SK-N-SH (cell line): ENCODE measurements around the gene ZNF888. TPM values are rescaled to one million over a fixed set of nuclear protein-coding genes. Genes with fewer than 3 reads are reported as not detected.

Source experiments
- CTCF ChIA-PET: fragments of 300-600, 350-600 bp; formaldehyde crosslinking; extraction: SDS; loops from one replicate; lab custom pipeline; 2021; lab: Yijun Ruan, JAX
- POLR2A ChIA-PET: fragments of 350-600 bp; sonication (Branson Sonifier 250); formaldehyde crosslinking; extraction: SDS; loops from one replicate; lab custom pipeline; 2020; ENCODE audit warnings: antibody characterized with exemption, inconsistent platforms; lab: Yijun Ruan, JAX
- DNase-seq: peaks from one replicate; pipeline ENCODE4 v3.0.0; 2012
- H2AFZ ChIP-seq: fragments of 200-600 bp; sonication (generic); 2 replicates; pipeline ENCODE4 v1.8.1; 2016; ENCODE audit warnings: antibody characterized with exemption, mild to moderate bottlenecking, low read depth
- H3F3A ChIP-seq: fragments of 200-600 bp; sonication (generic); replicated peaks from 2 replicates; pipeline ENCODE3; 2016; ENCODE audit warnings: antibody characterized with exemption, mild to moderate bottlenecking; ENCODE audit not compliant: insufficient read depth
- H3K27ac ChIP-seq, 2 experiments: fragments of 200-500 bp in 1 of 2; fragments of 200-600 bp in 1 of 2; sonication (Bioruptor generic) in 1 of 2; sonication (generic), shearing (Covaris generic) in 1 of 2; 2 replicates each; pipeline versions ENCODE4 v1.5.1 to v1.6.1; 2014 to 2016; ENCODE audit warnings: low read depth in 2 of 2, inconsistent platforms in 1 of 2, low read length in 1 of 2, mild to moderate bottlenecking in 1 of 2, mixed read lengths in 1 of 2
- H3K27me3 ChIP-seq: fragments of 200-600 bp; sonication (generic), shearing (Covaris generic); 2 replicates; pipeline ENCODE4 v1.6.1; 2016; ENCODE audit warnings: mixed run types; ENCODE audit not compliant: insufficient read depth
- H3K36me3 ChIP-seq, 2 experiments: fragments of 200-500 bp in 1 of 2; fragments of 200-600 bp in 1 of 2; sonication (Bioruptor generic) in 1 of 2; sonication (generic) in 1 of 2; replicated peaks in 1 of 2; 2 replicates each; pipeline versions ENCODE3 to v1.5.1; 2014 to 2016; ENCODE audit warnings: low read length in 1 of 2, mild to moderate bottlenecking in 1 of 2; ENCODE audit not compliant: insufficient read depth in 2 of 2, control insufficient read depth in 1 of 2
- H3K4me1 ChIP-seq, 2 experiments: fragments of 200-500 bp in 1 of 2; fragments of 200-600 bp in 1 of 2; sonication (Bioruptor generic) in 1 of 2; sonication (generic), shearing (Covaris generic) in 1 of 2; 2 replicates each; pipeline versions ENCODE4 v1.5.1 to v1.6.1; 2014 to 2016; ENCODE audit warnings: low read depth in 1 of 2, low read length in 1 of 2, mixed run types in 1 of 2; ENCODE audit not compliant: insufficient read depth in 2 of 2, control insufficient read depth in 1 of 2
- H3K4me2 ChIP-seq: fragments of 200-600 bp; sonication (generic), shearing (Covaris generic); 2 replicates; pipeline ENCODE4 v1.6.1; 2017; ENCODE audit warnings: mixed run types
- H3K4me3 ChIP-seq, 2 experiments: fragments of 200-500 bp in 1 of 2; fragments of 200-600 bp in 1 of 2; sonication (Bioruptor generic) in 1 of 2; sonication (generic), shearing (Covaris generic) in 1 of 2; 2 replicates each; pipeline versions ENCODE4 v1.5.1 to v1.8.1; 2014 to 2016; ENCODE audit warnings: low read depth in 2 of 2, inconsistent platforms in 1 of 2, low read length in 1 of 2, mild to moderate bottlenecking in 1 of 2, mixed read lengths in 1 of 2, moderate library complexity in 1 of 2
- H3K79me2 ChIP-seq: fragments of 200-600 bp; sonication (generic); 2 replicates; pipeline ENCODE4 v1.8.1; 2017; ENCODE audit warnings: mild to moderate bottlenecking; ENCODE audit not compliant: insufficient read depth
- H3K9ac ChIP-seq: fragments of 200-600 bp; sonication (generic); 2 replicates; pipeline ENCODE4 v1.6.1; 2017; ENCODE audit warnings: mixed run types
- H3K9me2 ChIP-seq: fragments of 200-600 bp; sonication (generic); 2 replicates; pipeline ENCODE4 v1.6.1; 2017; ENCODE audit warnings: mixed run types
- H3K9me3 ChIP-seq: fragments of 200-600 bp; sonication (generic); 2 replicates; pipeline ENCODE4 v1.6.1; 2017; ENCODE audit warnings: mixed run types, mild to moderate bottlenecking, moderate library complexity
- H4K20me1 ChIP-seq: fragments of 200-600 bp; sonication (generic); 2 replicates; pipeline ENCODE4 v1.6.1; 2017; ENCODE audit warnings: mild to moderate bottlenecking, mixed run types; ENCODE audit not compliant: insufficient read depth
- CHD2 ChIP-seq: fragments of 150-350 bp; IDR thresholded peaks from 2 replicates; pipeline ENCODE4 v1.6.1; 2018; ENCODE audit warnings: low read length; ENCODE audit not compliant: partially characterized antibody
- ELF1 ChIP-seq: IDR thresholded peaks from 2 replicates; pipeline ENCODE4 v1.4.0; 2012
- EZH2phosphoT487 ChIP-seq: fragments of 200-600 bp; sonication (generic); IDR thresholded peaks from 2 replicates; pipeline ENCODE4 v1.6.1; 2017; ENCODE audit warnings: low read depth, mixed run types, mild to moderate bottlenecking, antibody characterized with exemption, moderate library complexity, borderline replicate concordance
- FOSL2 ChIP-seq: IDR thresholded peaks from 2 replicates; pipeline ENCODE4 v1.4.0; 2012; ENCODE audit warnings: low read depth, mild to moderate bottlenecking, moderate library complexity, borderline replicate concordance
- GABPA ChIP-seq: IDR thresholded peaks from 2 replicates; pipeline ENCODE4 v1.4.0; 2012; ENCODE audit warnings: low read depth, mild to moderate bottlenecking
- JUND ChIP-seq: IDR thresholded peaks from 2 replicates; pipeline ENCODE4 v1.4.0; 2012
- MEF2A ChIP-seq: IDR thresholded peaks from 2 replicates; pipeline ENCODE4 v1.4.0; 2012; ENCODE audit warnings: low read depth, borderline replicate concordance
- MXI1 ChIP-seq: IDR thresholded peaks from 2 replicates; pipeline ENCODE4 v1.6.1; 2012; ENCODE audit warnings: mild to moderate bottlenecking, low read depth, low read length, improper control_type of control experiment
- NFIC ChIP-seq: IDR thresholded peaks from 2 replicates; pipeline ENCODE4 v1.4.0; 2012; ENCODE audit warnings: borderline replicate concordance
- NRF1 ChIP-seq: IDR thresholded peaks from 2 replicates; pipeline ENCODE4 v1.6.1; 2012; ENCODE audit warnings: low read depth, mild to moderate bottlenecking, low read length
- POLR2AphosphoS5 ChIP-seq: IDR thresholded peaks from 2 replicates; pipeline ENCODE4 v1.6.1; 2012; ENCODE audit warnings: low read depth, low read length
- RCOR1 ChIP-seq: fragments of 150-350 bp; IDR thresholded peaks from 2 replicates; pipeline ENCODE4 v1.6.1; 2017; ENCODE audit warnings: antibody characterized with exemption, low read length
- REST ChIP-seq: IDR thresholded peaks from 2 replicates; pipeline ENCODE4 v1.6.1; 2012; ENCODE audit warnings: mild to moderate bottlenecking, low read depth, low read length, moderate library complexity
- RFX5 ChIP-seq: IDR thresholded peaks from 2 replicates; pipeline ENCODE4 v1.6.1; 2012; ENCODE audit warnings: mild to moderate bottlenecking, improper control_type of control experiment, low read length
- RXRA ChIP-seq: IDR thresholded peaks from 2 replicates; pipeline ENCODE4 v1.4.0; 2012; ENCODE audit warnings: low read depth, mild to moderate bottlenecking, borderline replicate concordance
- SIN3A ChIP-seq: IDR thresholded peaks from 2 replicates; pipeline ENCODE4 v1.6.1; 2012; ENCODE audit warnings: low read depth, mild to moderate bottlenecking, low read length, moderate library complexity, borderline replicate concordance
- TCF12 ChIP-seq: IDR thresholded peaks from 2 replicates; pipeline ENCODE4 v1.4.0; 2012
- TEAD4 ChIP-seq: IDR thresholded peaks from 2 replicates; pipeline ENCODE4 v1.4.0; 2012; ENCODE audit warnings: mild to moderate bottlenecking, borderline replicate concordance; ENCODE audit not compliant: insufficient read depth
- USF1 ChIP-seq: IDR thresholded peaks from 2 replicates; pipeline ENCODE4 v1.4.0; 2012; ENCODE audit warnings: low read depth, borderline replicate concordance
- YY1 ChIP-seq: IDR thresholded peaks from 2 replicates; pipeline ENCODE4 v1.4.0; 2012; ENCODE audit warnings: low read depth, mild to moderate bottlenecking
- ZBTB33 ChIP-seq: IDR thresholded peaks from 2 replicates; pipeline ENCODE4 v1.4.0; 2012; ENCODE audit warnings: low read depth, borderline replicate concordance
- WGBS: methylation state at CpG from one replicate; pipeline ENCODE4 v1.1.6; 2017; ENCODE audit warnings: low lambda C conversion rate; 5-methylcytosine and 5-hydroxymethylcytosine counted together
- polyA plus RNA-seq, 3 experiments: library from polyadenylated mRNA; depleted of rRNA; stranded (reverse); fragments of >200 nt; gene quantifications; 2 replicates each; pipeline ENCODE4 v1.2.3, GENCODE V29; 2012

Gene ZNF888
- polyA plus RNA-seq, 1 of the 3 experiments (the other 2 are of a cell fraction) = 0.46 TPM

- peaks cover 17 to 58% of the 10 kb centered on the region in 2 experiments for H3K36me3 ChIP-seq
- CTCF ChIA-PET = no interaction called here
- WGBS = 64% methylated on average over 7 of the region's 7 CpGs
- POLR2A ChIA-PET = no interaction called here
- H3K4me1 ChIP-seq = no peaks in the 10 kb centered on the region
- H3K9me2 ChIP-seq = no peaks in the 10 kb centered on the region
- peaks cover 9% of the 10 kb centered on the region; the same call in 1 of the 2 replicates for H3K79me2 ChIP-seq
- TF ChIP-seq GABPA (no peak), ELF1 (no peak), YY1 (no peak), RFX5 (no peak), TEAD4 (no peak)
- no peak overlapping the region for H3K27ac ChIP-seq
- H3K4me3 ChIP-seq = no peak overlapping the region
- DNase-seq = no peak
- no peak overlapping the region for H2AFZ ChIP-seq
- H3K4me2 ChIP-seq = no peak overlapping the region
- H3K27me3 ChIP-seq = no peaks in the 10 kb centered on the region
- no peak overlapping the region for H3K9ac ChIP-seq
- H3K9me3 ChIP-seq = no peaks in the 10 kb centered on the region
- no peaks in the 10 kb centered on the region for H3F3A ChIP-seq
- no peaks in the 10 kb centered on the region for H4K20me1 ChIP-seq
Measured at GRCh38 chr19:52889076-52889475, 34.2 kb downstream of the ZNF888 start.

- Histone ChIP-seq H3K36me3 (peaks cover 33 to 77% of the 10 kb centered on the region in 2 experiments), H3K9me3 (peaks cover 16% of the 10 kb centered on the region; the same call in 1 of the 2 replicates), H3F3A (no peaks in the 10 kb centered on the region), H3K27ac (no peak overlapping the region), H3K9ac (no peak overlapping the region), H3K4me2 (no peak overlapping the region), H2AFZ (no peak overlapping the region), H3K79me2 (no peaks in the 10 kb centered on the region)
- 77% methylated on average over 11 of the region's 11 CpGs for WGBS
- TF ChIP-seq USF1 (no peak), MXI1 (no peak), FOSL2 (no peak), GABPA (no peak), RCOR1 (no peak), NFIC (no peak), CHD2 (no peak), TCF12 (no peak), POLR2AphosphoS5 (no peak), MEF2A (no peak), EZH2phosphoT487 (no peak), RXRA (no peak), NRF1 (no peak), TEAD4 (no peak), SIN3A (no peak), REST (no peak), JUND (no peak), ELF1 (no peak), ZBTB33 (no peak)
- TF ChIP-seq, all 33 proteins: peak for 0
- H3K27me3 ChIP-seq = no peaks in the 10 kb centered on the region
- H3K4me1 ChIP-seq = no peaks in the 10 kb centered on the region
- DNase-seq = no peak
- no peak overlapping the region for H3K4me3 ChIP-seq
- no peaks in the 10 kb centered on the region for H3K9me2 ChIP-seq
- no peaks in the 10 kb centered on the region for H4K20me1 ChIP-seq
- CTCF ChIA-PET = no interaction called here
- POLR2A ChIA-PET = no interaction called here
Measured at GRCh38 chr19:52880895-52881389, 42.3 kb downstream of the ZNF888 start.
